RWPE2 (cell line): Measurements from ENCODE around the gene LRBA.
"Not testable (repeated sequence)": the region's sequence is repeated elsewhere in the genome, so short reads cannot be mapped to it uniquely, and the experiment has no call there.

Source experiments
- ATAC-seq: fragments of 200-7000 bp; cut with Tn5 transposase; 3 replicates; pipeline ENCODE4 v1.9.1; 2021; ENCODE audit warnings: low read depth
- DNase-seq: peaks from one replicate; pipeline ENCODE4 v3.0.0-alpha.2; 2020; ENCODE audit warnings: low spot score
- H3K27ac ChIP-seq: fragments of 450-650 bp; 2 replicates; pipeline ENCODE4 v1.5.1; 2017; ENCODE audit warnings: mild to moderate bottlenecking; ENCODE audit not compliant: poor library complexity, severe bottlenecking
- H3K27me3 ChIP-seq: fragments of 250-450 bp; sonication (Bioruptor Pico); 2 replicates; pipeline ENCODE4 v1.5.1; 2021; ENCODE audit warnings: mild to moderate bottlenecking, moderate library complexity; ENCODE audit not compliant: insufficient read depth, poor library complexity, severe bottlenecking
- H3K36me3 ChIP-seq: fragments of 250-450 bp; sonication (Bioruptor Pico); 2 replicates; pipeline ENCODE4 v1.5.1; 2020; ENCODE audit warnings: low read depth, mild to moderate bottlenecking, moderate library complexity
- H3K4me1 ChIP-seq: fragments of 250-450 bp; sonication (Bioruptor Pico); 2 replicates; pipeline ENCODE4 v1.5.1; 2021; ENCODE audit warnings: mild to moderate bottlenecking, moderate library complexity; ENCODE audit not compliant: insufficient read depth, poor library complexity, severe bottlenecking
- H3K4me3 ChIP-seq: fragments of 250-450 bp; sonication (Bioruptor Pico); 2 replicates; pipeline ENCODE4 v1.5.1; 2021; ENCODE audit warnings: mild to moderate bottlenecking, moderate library complexity; ENCODE audit not compliant: severe bottlenecking
- H3K9me3 ChIP-seq: fragments of 250-450 bp; sonication (Bioruptor Pico); 2 replicates; pipeline ENCODE4 v1.5.1; 2021; ENCODE audit warnings: mild to moderate bottlenecking, moderate library complexity; ENCODE audit not compliant: severe bottlenecking
- CTCF ChIP-seq: fragments of 450-650 bp; IDR thresholded peaks from one replicate; pipeline ENCODE4 v1.5.1; 2017; ENCODE audit warnings: mild to moderate bottlenecking, moderate library complexity; ENCODE audit not compliant: poor library complexity, severe bottlenecking

LRBA gene

GRCh38 chr4:150970685-150971151 is 44.4 kb downstream of the LRBA start:
- no peak for TF ChIP-seq CTCF
- no peaks in the 10 kb centered on the region for H3K9me3 ChIP-seq
- no peak overlapping the region for H3K4me3 ChIP-seq
- no peaks in the 10 kb centered on the region for H3K36me3 ChIP-seq
- DNase-seq (no peak), ATAC-seq (no peak)
- no peak overlapping the region for H3K27ac ChIP-seq
- H3K27me3 ChIP-seq: no peaks in the 10 kb centered on the region
- peaks cover 7% of the 10 kb centered on the region for H3K4me1 ChIP-seq

GRCh38 chr4:150964754-150965153 is 50.3 kb downstream of the LRBA start:
- no peaks in the 10 kb centered on the region for H3K27me3 ChIP-seq
- H3K4me1 ChIP-seq: no peaks in the 10 kb centered on the region
- no peak overlapping the region for H3K27ac ChIP-seq
- no peak for TF ChIP-seq CTCF
- DNase-seq: no peak
- H3K36me3 ChIP-seq: peaks cover 5% of the 10 kb centered on the region; the same call in 1 of the 2 replicates
- H3K9me3 ChIP-seq: no peaks in the 10 kb centered on the region
- H3K4me3 ChIP-seq: no peak overlapping the region
- no peak for ATAC-seq

GRCh38 chr4:150963602-150964345 is 51.3 kb downstream of the LRBA start:
- not testable (repeated sequence) for H3K36me3 ChIP-seq, H3K9me3 ChIP-seq, H3K4me3 ChIP-seq, DNase-seq, H3K27ac ChIP-seq, ATAC-seq, H3K27me3 ChIP-seq, H3K4me1 ChIP-seq

- peaks cover 6% of the 10 kb centered on the region for H3K9me3 ChIP-seq
- DNase-seq (no peak), ATAC-seq (peak; percentile 64; the same call in 2 of the 3 replicates)
- H3K4me1 ChIP-seq: no peaks in the 10 kb centered on the region
- no peaks in the 10 kb centered on the region for H3K27me3 ChIP-seq
- no peak for TF ChIP-seq CTCF
- H3K27ac ChIP-seq: no peak overlapping the region
- peaks cover 8% of the 10 kb centered on the region; the same call in 1 of the 2 replicates for H3K36me3 ChIP-seq
- no peak overlapping the region for H3K4me3 ChIP-seq
Measured at GRCh38 chr4:150962245-150962644, 52.8 kb downstream of the LRBA start.

- Histone ChIP-seq H3K4me3 (no peak overlapping the region), H3K27me3 (no peaks in the 10 kb centered on the region), H3K36me3 (peaks cover 8% of the 10 kb centered on the region; the same call in 1 of the 2 replicates), H3K4me1 (no peaks in the 10 kb centered on the region), H3K9me3 (peaks cover 6% of the 10 kb centered on the region), H3K27ac (no peak overlapping the region)
- TF ChIP-seq CTCF: no peak
- ATAC-seq (no peak), DNase-seq (no peak)
Measured at GRCh38 chr4:150961566-150961965, 53.5 kb downstream of the LRBA start.
